Fibroblast of lung (primary cell): Measurements from ENCODE around the gene C16orf87. TPM values are rescaled to one million over a fixed set of nuclear protein-coding genes. Genes with fewer than 3 reads are reported as not detected.

Source experiments
- DNase-seq, 2 donors: peaks; one replicate each; pipeline versions ENCODE4 v3.0.0 to v3.0.0-alpha.2; 2010; ENCODE audit warnings: low read depth in 2 of 2
- H2AFZ ChIP-seq: 2 replicates; pipeline ENCODE4 v1.5.1; 2012; ENCODE audit warnings: low read length, control low read depth, inconsistent platforms
- H3K27ac ChIP-seq: 2 replicates; pipeline ENCODE4 v1.5.1; 2011; ENCODE audit warnings: low read length, control low read depth; ENCODE audit not compliant: insufficient read depth
- H3K27me3 ChIP-seq: 2 replicates; pipeline ENCODE4 v1.5.1; 2011; ENCODE audit warnings: mild to moderate bottlenecking, low read length; ENCODE audit not compliant: control insufficient read depth, insufficient read depth
- H3K36me3 ChIP-seq: 2 replicates; pipeline ENCODE4 v1.5.1; 2011; ENCODE audit warnings: low read length; ENCODE audit not compliant: control insufficient read depth, insufficient read depth
- H3K4me1 ChIP-seq: 2 replicates; pipeline ENCODE4 v1.5.1; 2011; ENCODE audit warnings: low read length; ENCODE audit not compliant: control insufficient read depth, insufficient read depth; ENCODE audit errors: extremely low read depth
- H3K4me2 ChIP-seq: 2 replicates; pipeline ENCODE4 v1.5.1; 2011; ENCODE audit warnings: low read length, control low read depth; ENCODE audit not compliant: insufficient read depth; ENCODE audit errors: extremely low read depth
- H3K4me3 ChIP-seq, 4 experiments: fragments of 200-600 bp in 1 of 4; sonication (generic) in 1 of 4; replicated peaks in 1 of 4; 2 replicates each; pipeline ENCODE4 v1.5.1; 2011 to 2016; ENCODE audit warnings: low read length in 4 of 4, low read depth in 3 of 4, mild to moderate bottlenecking in 3 of 4, control low read depth in 2 of 4, inconsistent platforms in 1 of 4, mixed read lengths in 1 of 4; ENCODE audit not compliant: insufficient read depth in 1 of 4; ENCODE audit errors: control extremely low read depth in 1 of 4
- H3K79me2 ChIP-seq: 2 replicates; pipeline ENCODE4 v1.5.1; 2012; ENCODE audit warnings: mild to moderate bottlenecking, low read length, inconsistent platforms; ENCODE audit not compliant: control insufficient read depth, insufficient read depth
- H3K9ac ChIP-seq: 2 replicates; pipeline ENCODE4 v1.5.1; 2011; ENCODE audit warnings: mild to moderate bottlenecking, low read length, control low read depth; ENCODE audit not compliant: insufficient read depth
- H3K9me3 ChIP-seq: 2 replicates; pipeline ENCODE4 v1.5.1; 2012; ENCODE audit warnings: low read depth, low read length; ENCODE audit not compliant: control insufficient read depth, insufficient read depth
- H4K20me1 ChIP-seq: 2 replicates; pipeline ENCODE4 v1.5.1; 2011; ENCODE audit warnings: low read length; ENCODE audit not compliant: control insufficient read depth, insufficient read depth; ENCODE audit errors: extremely low read depth
- CTCF ChIP-seq, 2 donors: IDR thresholded peaks in 1 of 2; conservative IDR thresholded peaks in 1 of 2; 1 replicate in 1 of 2; 2 replicates in 1 of 2; pipeline ENCODE4 v1.5.1; 2011 to 2012; ENCODE audit warnings: low read length in 2 of 2, control low read depth in 1 of 2, inconsistent platforms in 1 of 2, low read depth in 1 of 2, mild to moderate bottlenecking in 1 of 2
- EZH2 ChIP-seq: IDR thresholded peaks from 2 replicates; pipeline ENCODE4 v1.5.1; 2012; ENCODE audit warnings: low read length, control low read depth, mild to moderate bottlenecking; ENCODE audit errors: missing control alignments
- polyA plus RNA-seq, 2 donors: library from polyadenylated mRNA; depleted of rRNA in 1 of 2; stranded (reverse) in 1 of 2; unstranded in 1 of 2; fragments of >200 nt; gene quantifications; 2 replicates each; pipeline ENCODE4 v1.2.1, GENCODE V29; 2011 to 2012; ENCODE audit warnings: missing spikeins in 1 of 2
- total RNA-seq: library from RNA; depleted of rRNA; stranded (reverse); fragments of >200 nt; gene quantifications from 2 replicates; pipeline ENCODE4 v1.2.1, GENCODE V29; 2014

The C16orf87 gene
- total and polyA plus RNA-seq, 2 donors (not counting 1 experiment from before 2014, with no cell fraction given) = 11.6 to 12.1 TPM

GRCh38 chr16:46811682-46812081 lies 19.3 kb downstream of the C16orf87 start:
- DNase-seq = no peak
- H3K36me3 ChIP-seq = peaks cover 2% of the 10 kb centered on the region
- no peaks in the 10 kb centered on the region for H4K20me1 ChIP-seq
- H3K9ac ChIP-seq = no peak overlapping the region
- no peak overlapping the region for H2AFZ ChIP-seq
- no peaks in the 10 kb centered on the region for H3K4me1 ChIP-seq
- H3K27ac ChIP-seq = no peak overlapping the region
- no peak for TF ChIP-seq EZH2
- TF ChIP-seq CTCF (conservative IDR thresholded peaks at IDR 0.05 in 1 of 2, IDR thresholded peaks at IDR 0.05 in 1 of 2; ENCODE audit: low read depth in 1 of 2, low read length in 2 of 2) = no peak
- no peaks in the 10 kb centered on the region for H3K9me3 ChIP-seq
- H3K27me3 ChIP-seq = no peaks in the 10 kb centered on the region
- no peak overlapping the region for H3K4me3 ChIP-seq
- H3K4me2 ChIP-seq = no peak overlapping the region
- peaks cover 47% of the 10 kb centered on the region for H3K79me2 ChIP-seq

- TF ChIP-seq EZH2 (no peak), CTCF (conservative IDR thresholded peaks at IDR 0.05 in 1 of 2, IDR thresholded peaks at IDR 0.05 in 1 of 2; ENCODE audit: low read depth in 1 of 2, low read length in 2 of 2) (no peak)
- H3K27me3 ChIP-seq = no peaks in the 10 kb centered on the region
- H3K9ac ChIP-seq = no peak overlapping the region
- no peaks in the 10 kb centered on the region for H3K9me3 ChIP-seq
- DNase-seq = no peak
- no peak overlapping the region for H3K4me3 ChIP-seq
- H3K4me2 ChIP-seq = no peak overlapping the region
- H4K20me1 ChIP-seq = no peaks in the 10 kb centered on the region
- no peak overlapping the region for H2AFZ ChIP-seq
- no peaks in the 10 kb centered on the region for H3K36me3 ChIP-seq
- peaks cover 24% of the 10 kb centered on the region for H3K79me2 ChIP-seq
- H3K4me1 ChIP-seq = no peaks in the 10 kb centered on the region
- H3K27ac ChIP-seq = no peak overlapping the region
Measured at GRCh38 chr16:46808997-46809396, 22.0 kb downstream of the C16orf87 start.

GRCh38 chr16:46807336-46807735 lies 23.6 kb downstream of the C16orf87 start:
- Histone ChIP-seq H3K4me3 (no peak overlapping the region), H3K4me1 (no peaks in the 10 kb centered on the region), H4K20me1 (no peaks in the 10 kb centered on the region), H3K27me3 (no peaks in the 10 kb centered on the region), H3K4me2 (no peak overlapping the region), H3K9ac (no peak overlapping the region), H3K36me3 (no peaks in the 10 kb centered on the region), H3K79me2 (peaks cover 10% of the 10 kb centered on the region), H3K9me3 (no peaks in the 10 kb centered on the region), H3K27ac (no peak overlapping the region), H2AFZ (no peak overlapping the region)
- TF ChIP-seq CTCF (conservative IDR thresholded peaks at IDR 0.05 in 1 of 2, IDR thresholded peaks at IDR 0.05 in 1 of 2; ENCODE audit: low read depth in 1 of 2, low read length in 2 of 2) = no peak
- DNase-seq = no peak
